Liver (tissue), 3 donors: Measurements from ENCODE around the gene SLC2A6.

Source experiments
- GABPA ChIP-seq, 2 donors: IDR thresholded peaks in 1 of 2; conservative IDR thresholded peaks in 1 of 2; 2 replicates each; pipeline ENCODE4 v1.6.1; 2016; ENCODE audit warnings: antibody characterized with exemption in 2 of 2, mild to moderate bottlenecking in 1 of 2, moderate library complexity in 1 of 2
- TF ChIP-seq, protein P1 (sequence below): fragments of 150-350 bp; IDR thresholded peaks from 2 replicates; pipeline ENCODE4 v1.5.1; 2017; ENCODE audit warnings: improper control_type of control experiment, low read depth, low read length; ENCODE audit not compliant: missing input control
- TF ChIP-seq, protein P2 (sequence below): IDR thresholded peaks from 2 replicates; pipeline ENCODE4 v1.6.1; 2016; ENCODE audit warnings: antibody characterized with exemption
- donor health status: healthy.
- donor health status: healthy.

DNA sequence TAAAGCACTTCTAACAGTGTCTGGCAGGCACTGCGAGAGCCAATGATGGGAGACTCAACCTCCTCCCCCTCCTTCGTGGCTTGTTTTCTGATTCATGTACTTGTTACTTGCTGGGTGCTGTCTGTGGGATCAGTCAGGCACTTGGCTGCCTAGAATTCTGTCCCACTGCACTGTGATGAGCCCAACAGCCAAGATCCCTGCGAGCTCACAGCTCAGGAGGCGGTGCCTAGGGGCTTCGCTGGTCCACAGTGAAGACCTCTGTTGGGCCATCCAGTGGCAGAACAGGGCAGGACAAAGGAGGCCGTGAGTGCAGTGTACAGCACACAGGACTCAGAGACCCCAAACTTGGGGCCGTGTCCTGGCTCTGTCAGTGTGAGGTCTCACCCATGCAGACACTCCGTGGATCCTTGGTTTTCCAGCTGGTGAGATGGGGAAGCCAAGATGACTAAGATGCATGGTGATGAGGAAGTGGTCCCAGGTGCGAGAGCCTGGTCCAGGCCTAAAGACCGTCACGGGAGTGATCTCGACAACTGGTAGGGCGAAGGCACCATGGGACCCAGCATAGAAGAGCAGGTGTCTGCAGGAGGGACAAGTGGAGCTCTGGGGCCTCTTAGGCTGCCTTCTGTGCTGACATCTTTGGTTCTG lies 26.4 kb upstream of the SLC2A6 start:
- TF ChIP-seq, protein P1, sequence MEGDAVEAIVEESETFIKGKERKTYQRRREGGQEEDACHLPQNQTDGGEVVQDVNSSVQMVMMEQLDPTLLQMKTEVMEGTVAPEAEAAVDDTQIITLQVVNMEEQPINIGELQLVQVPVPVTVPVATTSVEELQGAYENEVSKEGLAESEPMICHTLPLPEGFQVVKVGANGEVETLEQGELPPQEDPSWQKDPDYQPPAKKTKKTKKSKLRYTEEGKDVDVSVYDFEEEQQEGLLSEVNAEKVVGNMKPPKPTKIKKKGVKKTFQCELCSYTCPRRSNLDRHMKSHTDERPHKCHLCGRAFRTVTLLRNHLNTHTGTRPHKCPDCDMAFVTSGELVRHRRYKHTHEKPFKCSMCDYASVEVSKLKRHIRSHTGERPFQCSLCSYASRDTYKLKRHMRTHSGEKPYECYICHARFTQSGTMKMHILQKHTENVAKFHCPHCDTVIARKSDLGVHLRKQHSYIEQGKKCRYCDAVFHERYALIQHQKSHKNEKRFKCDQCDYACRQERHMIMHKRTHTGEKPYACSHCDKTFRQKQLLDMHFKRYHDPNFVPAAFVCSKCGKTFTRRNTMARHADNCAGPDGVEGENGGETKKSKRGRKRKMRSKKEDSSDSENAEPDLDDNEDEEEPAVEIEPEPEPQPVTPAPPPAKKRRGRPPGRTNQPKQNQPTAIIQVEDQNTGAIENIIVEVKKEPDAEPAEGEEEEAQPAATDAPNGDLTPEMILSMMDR: no peak
- TF ChIP-seq, protein P2, sequence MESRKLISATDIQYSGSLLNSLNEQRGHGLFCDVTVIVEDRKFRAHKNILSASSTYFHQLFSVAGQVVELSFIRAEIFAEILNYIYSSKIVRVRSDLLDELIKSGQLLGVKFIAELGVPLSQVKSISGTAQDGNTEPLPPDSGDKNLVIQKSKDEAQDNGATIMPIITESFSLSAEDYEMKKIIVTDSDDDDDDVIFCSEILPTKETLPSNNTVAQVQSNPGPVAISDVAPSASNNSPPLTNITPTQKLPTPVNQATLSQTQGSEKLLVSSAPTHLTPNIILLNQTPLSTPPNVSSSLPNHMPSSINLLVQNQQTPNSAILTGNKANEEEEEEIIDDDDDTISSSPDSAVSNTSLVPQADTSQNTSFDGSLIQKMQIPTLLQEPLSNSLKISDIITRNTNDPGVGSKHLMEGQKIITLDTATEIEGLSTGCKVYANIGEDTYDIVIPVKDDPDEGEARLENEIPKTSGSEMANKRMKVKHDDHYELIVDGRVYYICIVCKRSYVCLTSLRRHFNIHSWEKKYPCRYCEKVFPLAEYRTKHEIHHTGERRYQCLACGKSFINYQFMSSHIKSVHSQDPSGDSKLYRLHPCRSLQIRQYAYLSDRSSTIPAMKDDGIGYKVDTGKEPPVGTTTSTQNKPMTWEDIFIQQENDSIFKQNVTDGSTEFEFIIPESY: no peak
- TF ChIP-seq GABPA (IDR thresholded peaks at IDR 0.05 in 1 of 2, conservative IDR thresholded peaks at IDR 0.05 in 1 of 2): no peak
